ENCODE measurements around the gene COASY.

COASY gene

DNA sequence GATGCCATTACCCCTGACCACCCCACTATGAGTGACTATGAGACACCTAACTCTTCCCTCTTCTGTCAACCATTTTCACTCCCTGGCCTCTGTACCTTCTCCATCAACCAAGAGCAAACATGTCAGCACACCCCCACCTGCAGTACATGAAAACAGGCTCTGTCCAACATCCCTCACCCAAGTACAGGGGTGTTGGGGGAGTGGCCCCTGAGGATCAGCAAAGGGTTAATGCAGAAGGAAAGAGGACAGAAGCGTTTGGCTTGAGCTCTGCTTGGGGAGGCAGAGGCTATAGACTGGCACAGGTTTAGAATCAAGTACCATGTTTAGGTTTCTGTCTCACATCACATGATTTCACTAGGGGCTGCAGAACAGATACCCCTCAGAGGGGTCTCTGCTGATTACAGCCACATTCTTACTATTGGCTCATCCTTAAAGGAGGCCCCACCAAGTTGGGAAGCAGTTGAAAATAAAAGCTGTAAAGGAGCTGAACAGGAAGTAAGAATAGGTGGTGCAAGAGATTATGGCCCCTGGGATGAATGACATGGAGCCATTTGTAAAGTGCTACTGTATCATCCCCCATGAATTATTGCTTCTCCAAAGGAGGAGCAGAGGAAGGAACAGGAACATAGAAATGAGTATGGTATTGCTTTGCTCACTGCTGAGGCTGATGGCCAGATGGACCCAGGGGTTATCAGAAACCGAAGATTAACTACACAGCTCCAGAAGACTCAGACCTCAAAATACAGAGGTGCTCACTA, 18.0 kb downstream of the COASY start:
- TF ChIP-seq, protein P1, sequence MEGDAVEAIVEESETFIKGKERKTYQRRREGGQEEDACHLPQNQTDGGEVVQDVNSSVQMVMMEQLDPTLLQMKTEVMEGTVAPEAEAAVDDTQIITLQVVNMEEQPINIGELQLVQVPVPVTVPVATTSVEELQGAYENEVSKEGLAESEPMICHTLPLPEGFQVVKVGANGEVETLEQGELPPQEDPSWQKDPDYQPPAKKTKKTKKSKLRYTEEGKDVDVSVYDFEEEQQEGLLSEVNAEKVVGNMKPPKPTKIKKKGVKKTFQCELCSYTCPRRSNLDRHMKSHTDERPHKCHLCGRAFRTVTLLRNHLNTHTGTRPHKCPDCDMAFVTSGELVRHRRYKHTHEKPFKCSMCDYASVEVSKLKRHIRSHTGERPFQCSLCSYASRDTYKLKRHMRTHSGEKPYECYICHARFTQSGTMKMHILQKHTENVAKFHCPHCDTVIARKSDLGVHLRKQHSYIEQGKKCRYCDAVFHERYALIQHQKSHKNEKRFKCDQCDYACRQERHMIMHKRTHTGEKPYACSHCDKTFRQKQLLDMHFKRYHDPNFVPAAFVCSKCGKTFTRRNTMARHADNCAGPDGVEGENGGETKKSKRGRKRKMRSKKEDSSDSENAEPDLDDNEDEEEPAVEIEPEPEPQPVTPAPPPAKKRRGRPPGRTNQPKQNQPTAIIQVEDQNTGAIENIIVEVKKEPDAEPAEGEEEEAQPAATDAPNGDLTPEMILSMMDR (IDR thresholded peaks at IDR 0.05; ENCODE audit: low read depth, low read length, missing control alignments): no peak
- in situ Hi-C loops (cut with HindIII; ENCODE audit: low sequenced_read_pairs): no loop called here
- H3K4me3 ChIP-seq (ENCODE audit: low read depth, low read length): no peak overlapping the region
- DNase-seq (ENCODE audit: low read depth): no peak

DNA sequence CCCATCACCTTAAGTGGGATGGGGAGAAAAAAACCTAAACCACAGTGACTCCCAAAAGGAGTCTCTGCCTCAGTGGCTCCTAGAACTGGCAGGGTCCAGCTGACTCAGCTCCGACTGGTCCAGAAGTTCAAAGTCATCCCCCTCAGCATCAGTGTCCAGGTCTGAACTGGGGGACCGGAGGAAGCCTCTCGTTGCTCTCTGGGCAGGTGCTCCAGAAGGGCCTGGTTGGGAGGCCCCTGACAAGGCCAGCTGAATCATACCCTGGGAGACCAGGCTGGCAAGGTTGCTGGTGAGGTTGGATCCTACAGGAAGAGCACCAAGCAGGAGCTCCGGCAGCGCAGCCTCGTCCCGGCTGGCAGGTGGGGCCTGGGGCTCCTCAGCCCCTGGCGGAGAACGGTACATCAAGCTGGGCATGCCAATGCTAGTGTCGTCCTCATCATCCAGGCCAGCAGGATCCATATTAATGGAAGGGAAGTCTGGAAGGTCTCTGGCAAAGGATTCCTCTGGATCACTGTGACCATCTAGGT, 19.9 kb downstream of the COASY start:
- in situ Hi-C loops (cut with HindIII; ENCODE audit: low sequenced_read_pairs): no loop called here
- no peak overlapping the region for H3K4me3 ChIP-seq (ENCODE audit: low read depth, low read length)
- no peak for DNase-seq (ENCODE audit: low read depth)
- TF ChIP-seq, protein P1 (IDR thresholded peaks at IDR 0.05; ENCODE audit: low read depth, low read length, missing control alignments): no peak

DNA sequence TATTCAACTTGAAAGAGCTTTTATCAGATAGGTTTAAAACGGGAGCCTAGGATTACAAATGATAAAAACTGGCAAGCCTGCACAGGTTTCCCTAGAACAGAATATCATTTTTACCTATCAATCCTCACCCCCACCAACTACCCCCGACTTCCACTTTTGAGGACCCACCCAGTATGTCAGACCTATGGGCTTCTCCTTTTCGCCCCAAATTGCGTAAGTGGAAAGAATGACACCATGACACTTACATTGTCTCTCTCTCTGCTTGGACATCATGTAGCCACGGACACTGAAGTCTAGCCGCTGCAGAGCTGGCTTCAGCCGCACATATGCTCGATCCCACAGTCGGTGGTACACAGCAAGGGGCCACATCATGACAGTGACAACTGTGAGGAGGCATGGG, 22.9 kb downstream of the COASY start:
- in situ Hi-C loops (cut with HindIII; ENCODE audit: low sequenced_read_pairs): no loop called here
- TF ChIP-seq, protein P1 (IDR thresholded peaks at IDR 0.05; ENCODE audit: low read depth, low read length, missing control alignments): no peak
- DNase-seq (ENCODE audit: low read depth): no peak
- no peak overlapping the region for H3K4me3 ChIP-seq (ENCODE audit: low read depth, low read length)

DNA sequence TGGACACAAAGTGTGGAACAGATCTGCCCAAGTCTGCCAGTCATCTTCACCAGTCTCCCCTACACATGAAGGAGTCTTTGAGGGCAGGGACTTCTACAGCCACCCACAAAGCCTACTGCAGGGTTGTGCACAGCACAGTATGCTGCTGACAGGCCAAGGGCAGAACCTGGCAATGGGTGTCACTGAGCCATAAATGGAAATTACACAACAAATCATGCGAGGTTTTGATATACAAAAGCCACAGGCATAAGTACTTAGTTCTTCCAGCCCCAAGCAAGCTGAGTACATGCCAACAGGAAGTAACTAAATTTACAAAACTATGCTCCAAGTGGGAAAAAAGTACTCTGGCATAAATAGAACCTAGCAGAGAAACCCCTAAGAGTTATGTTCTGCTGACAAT, 23.4 kb downstream of the COASY start:
- TF ChIP-seq, protein P1 (IDR thresholded peaks at IDR 0.05; ENCODE audit: low read depth, low read length, missing control alignments): no peak
- H3K4me3 ChIP-seq (ENCODE audit: low read depth, low read length): no peak overlapping the region
- DNase-seq (ENCODE audit: low read depth): no peak
- in situ Hi-C loops (cut with HindIII; ENCODE audit: low sequenced_read_pairs): no loop called here

DNA sequence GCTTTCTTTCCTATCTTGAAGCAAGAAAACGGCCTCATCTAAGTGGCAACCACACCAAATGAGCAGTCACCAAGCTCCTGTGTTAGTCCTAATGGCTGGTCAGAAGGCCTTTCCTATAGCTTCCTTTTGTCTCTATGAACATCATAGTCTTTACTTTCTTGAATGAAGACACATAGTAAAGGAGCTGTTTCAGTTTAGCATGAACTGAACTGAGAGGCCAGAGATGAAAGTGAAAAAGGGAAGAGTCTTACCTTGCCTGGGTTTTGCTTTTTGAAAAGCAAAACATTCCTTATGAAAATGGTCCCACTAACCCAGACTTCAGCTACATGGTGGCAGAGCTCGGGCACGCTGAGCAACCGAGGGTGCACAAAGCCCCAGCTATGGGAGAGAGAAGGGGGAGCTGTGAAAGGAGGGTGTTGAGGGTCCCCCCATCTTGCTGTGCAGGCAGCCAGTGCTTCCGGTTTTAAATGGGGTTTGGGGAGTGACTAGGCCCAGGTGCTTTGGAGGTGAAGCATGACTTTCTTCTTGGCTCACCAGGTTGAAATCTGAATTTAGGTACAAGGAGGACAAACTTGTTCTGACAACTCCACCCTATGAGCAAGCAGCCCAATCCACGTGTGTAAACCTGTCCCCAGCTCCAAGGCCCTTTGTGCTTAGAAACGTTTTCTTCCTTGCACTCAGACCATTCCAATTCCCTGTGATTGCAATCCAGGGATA, 24.7 kb downstream of the COASY start:
- TF ChIP-seq, protein P1 (IDR thresholded peaks at IDR 0.05; ENCODE audit: low read depth, low read length, missing control alignments): no peak
- in situ Hi-C loops (cut with HindIII; ENCODE audit: low sequenced_read_pairs): no loop called here
- DNase-seq (ENCODE audit: low read depth): no peak
- no peak overlapping the region for H3K4me3 ChIP-seq (ENCODE audit: low read depth, low read length)

DNA sequence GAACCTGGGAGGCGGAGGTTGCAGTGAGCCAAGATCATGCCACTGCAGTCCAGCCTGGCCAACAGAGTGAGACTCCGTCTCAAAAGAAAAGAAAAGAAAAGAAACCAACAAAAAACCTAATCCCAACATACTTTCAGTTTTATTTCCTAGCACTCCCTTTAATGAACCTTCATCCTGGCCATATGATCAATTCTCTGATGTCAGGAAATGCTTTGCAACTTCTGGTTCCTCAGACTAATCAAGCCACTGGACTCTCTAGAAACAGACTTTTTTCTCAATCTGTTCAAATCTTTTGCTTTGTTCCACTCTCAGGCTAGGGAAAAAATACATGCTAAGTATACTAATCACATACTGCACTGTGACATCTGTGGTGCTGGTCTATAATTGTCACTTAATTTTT, 28.9 kb downstream of the COASY start:
- H3K4me3 ChIP-seq (ENCODE audit: low read depth, low read length): no peak overlapping the region
- no peak for DNase-seq (ENCODE audit: low read depth)
- TF ChIP-seq, protein P1 (IDR thresholded peaks at IDR 0.05; ENCODE audit: low read depth, low read length, missing control alignments): no peak
- in situ Hi-C loops (cut with HindIII; ENCODE audit: low sequenced_read_pairs): no loop called here
